GM19238 (cell line): ENCODE results near the gene VWA8.
"Not testable (repeated sequence)": the region's sequence is repeated elsewhere in the genome, so short reads cannot be mapped to it uniquely, and the experiment has no call there.

Source experiments
- DNase-seq: peaks from one replicate; pipeline ENCODE4 v3.0.0; 2011; ENCODE audit warnings: low spot score; ENCODE audit not compliant: insufficient read length

The VWA8 gene

GRCh38 chr13:41649659-41650058 is 311.2 kb downstream of the VWA8 start:
- no peak for DNase-seq

DNA sequence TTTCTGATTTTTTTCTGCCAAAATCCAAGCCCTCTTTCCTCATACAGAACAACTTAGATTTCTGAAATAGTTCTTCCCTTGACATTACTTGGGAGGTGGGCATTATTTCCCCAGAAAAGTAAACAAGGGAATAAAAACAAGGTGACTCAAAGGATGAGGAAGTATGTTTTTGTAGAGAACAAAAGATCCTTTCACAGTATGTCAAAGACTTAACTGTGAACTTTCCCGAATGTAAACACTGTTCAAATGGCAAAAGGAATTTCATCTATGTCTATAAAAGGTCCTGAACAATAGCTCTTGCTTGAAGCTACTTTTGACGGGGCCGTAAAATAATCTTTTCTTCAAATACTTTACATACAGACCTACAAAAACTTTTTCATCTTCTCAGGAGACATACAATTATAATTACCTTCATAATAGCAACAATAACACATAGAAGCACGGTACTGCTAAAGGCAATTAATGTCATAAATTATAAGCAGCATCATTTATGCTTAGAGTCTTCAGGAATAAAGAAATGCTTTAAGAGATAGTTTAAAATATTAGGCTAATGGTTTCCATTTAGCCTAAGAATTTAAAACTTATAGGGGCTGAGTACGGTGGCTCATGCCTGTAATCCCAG is 312.5 kb downstream of the VWA8 start:
- no peak for DNase-seq

DNA sequence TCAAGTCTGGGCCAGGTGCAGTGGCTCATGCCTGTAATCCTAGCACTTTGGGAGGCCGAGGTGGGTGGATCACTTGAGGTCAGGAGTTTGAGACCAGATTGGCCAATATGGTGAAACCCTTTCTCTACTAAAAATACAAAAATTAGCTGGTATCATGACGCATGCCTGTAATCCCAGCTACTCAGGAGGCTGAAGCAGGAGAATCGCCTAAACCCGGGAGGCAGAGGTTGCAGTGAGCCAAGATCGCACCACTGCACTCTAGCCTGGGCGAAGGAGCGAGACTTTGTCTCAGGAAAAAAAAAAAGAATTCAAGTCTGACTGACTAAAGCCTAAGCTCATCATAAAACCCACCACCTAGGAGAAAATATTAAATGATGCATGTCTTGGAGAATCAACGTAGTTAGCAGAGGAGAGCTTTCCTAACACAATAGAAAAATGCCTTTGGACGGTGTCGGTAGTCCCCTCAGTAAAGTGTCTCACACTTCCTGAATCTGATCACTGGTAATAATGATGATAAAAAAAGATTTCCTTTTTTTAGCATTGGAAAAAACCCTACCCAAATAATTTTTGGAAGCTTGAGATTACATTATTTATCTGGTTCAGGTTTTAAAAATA is 313.1 kb downstream of the VWA8 start:
- not testable (repeated sequence) for DNase-seq

GRCh38 chr13:41645331-41645730 is 315.6 kb downstream of the VWA8 start:
- no peak for DNase-seq

- no peak for DNase-seq
Measured at GRCh38 chr13:41644742-41645141, 316.2 kb downstream of the VWA8 start.

DNA sequence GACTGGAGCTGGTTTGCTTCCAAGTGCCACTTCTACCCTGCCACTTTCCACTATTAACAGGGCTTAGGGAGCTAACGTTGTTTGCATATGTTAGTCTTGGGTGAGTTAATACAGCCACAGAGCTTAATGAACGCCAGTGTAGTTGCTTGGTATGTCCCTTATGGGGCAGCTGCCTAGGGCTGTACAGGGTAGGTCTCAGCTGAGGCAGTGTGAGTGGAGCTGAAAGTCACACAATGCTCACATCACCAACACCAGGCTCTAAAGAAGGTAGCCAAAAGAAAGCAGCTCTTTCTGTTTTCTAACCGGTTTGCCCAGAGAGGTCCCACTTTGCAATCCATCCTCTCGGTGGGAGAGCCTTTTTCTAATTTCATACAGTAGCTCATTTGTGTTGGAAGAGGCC is 317.4 kb downstream of the VWA8 start:
- DNase-seq, result no peak

- DNase-seq, result no peak
Measured at GRCh38 chr13:41641961-41642360, 318.9 kb downstream of the VWA8 start.

DNA sequence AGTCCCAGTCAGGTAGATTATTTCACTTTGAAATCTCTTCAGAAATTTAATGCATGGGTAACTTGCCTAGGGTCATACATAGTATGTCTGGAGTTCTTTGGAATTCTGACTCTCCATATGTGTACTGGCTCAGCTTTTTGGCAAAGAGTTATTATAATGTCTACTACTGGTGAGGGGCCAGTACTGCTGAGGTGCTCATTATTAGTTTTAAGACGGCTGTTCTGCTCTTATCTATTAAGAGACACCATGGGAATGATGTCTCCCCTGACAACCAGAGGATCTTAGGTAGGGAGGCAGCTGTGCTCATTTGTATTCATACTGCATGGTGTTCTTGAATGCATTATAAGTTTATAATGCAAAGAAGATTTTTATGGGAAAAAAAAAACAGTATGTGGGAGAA is 319.5 kb downstream of the VWA8 start:
- DNase-seq, result no peak

DNA sequence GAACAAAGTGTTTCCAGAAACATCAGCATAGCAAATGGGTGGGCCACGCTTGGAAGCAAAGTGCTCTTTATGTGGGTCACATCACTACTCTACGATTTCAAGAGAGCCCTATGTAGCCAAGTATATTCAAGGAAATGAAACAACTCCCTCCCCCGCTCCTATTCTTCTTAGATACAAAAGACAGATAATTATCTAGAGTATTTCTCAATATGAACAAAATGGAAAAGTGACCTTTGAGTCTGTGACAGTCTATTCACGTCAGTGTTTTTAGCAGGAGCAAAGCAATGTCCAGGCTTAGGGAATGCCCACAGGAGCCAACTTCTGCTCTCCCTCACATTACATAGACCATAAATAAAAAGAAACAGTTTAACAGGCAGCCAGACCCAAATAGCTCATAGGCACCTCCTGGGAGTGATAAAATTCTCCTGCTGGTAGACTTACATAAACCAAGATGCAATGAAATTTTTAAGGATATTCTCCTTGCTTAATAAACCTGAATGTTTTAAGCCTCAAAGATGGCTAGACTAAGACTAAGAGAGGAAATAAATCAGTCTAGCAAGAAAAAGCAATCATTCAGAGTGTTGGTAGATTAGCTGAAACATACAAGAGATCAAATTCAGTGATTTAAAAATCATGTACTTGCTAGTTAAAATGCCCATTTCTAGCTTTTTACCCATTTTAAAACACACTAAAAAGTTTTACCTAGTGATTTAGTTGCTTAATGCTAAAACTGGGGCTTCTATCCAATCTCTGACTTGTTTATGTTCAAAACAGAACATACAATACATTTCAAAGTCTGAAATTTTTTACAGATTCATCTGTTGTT is 320.7 kb downstream of the VWA8 start:
- no peak for DNase-seq

DNA sequence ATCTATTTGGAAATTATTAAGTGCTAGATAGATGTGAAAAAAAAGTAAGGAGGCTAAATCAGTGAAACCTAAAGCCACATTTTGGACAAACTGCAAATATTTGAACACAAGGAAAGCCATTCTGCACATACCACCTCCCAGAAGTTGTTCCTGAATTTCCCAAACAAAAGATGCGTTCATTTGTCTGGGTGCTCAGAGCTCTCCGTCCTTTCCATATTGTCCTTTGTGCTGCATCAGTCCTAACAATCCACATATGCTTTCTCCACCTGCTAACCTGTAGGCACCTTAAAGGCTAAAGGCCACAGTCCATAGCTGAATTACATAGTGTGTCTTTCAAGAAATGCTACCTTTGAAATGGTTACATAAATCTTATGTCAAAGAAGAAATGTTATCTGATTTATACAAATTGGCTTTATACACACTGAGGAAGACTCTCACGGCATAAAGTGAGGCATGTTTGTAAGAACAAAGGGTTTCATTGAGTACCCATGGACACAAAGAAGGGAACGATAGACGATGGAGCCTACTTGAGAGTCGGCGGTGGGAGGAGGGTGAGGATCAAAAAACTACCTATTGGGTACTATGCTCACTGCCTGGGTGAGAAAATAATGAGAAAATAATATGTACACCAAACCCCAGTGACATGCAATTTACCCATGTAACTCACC is 321.5 kb downstream of the VWA8 start:
- DNase-seq, result no peak

DNA sequence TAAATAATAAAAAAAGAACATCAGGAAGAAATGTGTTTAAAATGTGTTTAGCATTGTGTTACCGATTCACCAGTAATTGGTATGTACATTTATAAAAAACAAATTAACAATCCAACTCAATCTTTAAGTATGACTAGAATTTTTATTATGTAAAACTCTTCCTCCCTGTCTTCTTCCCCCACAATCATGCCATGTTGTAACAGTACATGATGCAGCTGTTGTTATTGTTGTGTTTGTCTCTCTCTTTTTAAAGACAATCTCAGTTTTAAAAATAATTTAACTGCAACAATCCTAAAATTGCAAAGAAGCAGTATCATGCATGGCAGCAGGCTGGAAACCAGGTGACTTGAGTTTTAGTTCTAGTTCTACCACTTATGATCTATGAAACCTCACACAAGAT is 323.3 kb downstream of the VWA8 start:
- DNase-seq, result no peak

GRCh38 chr13:41637032-41637431 is 323.9 kb downstream of the VWA8 start:
- not testable (repeated sequence) for DNase-seq

GRCh38 chr13:41636590-41636989 is 324.3 kb downstream of the VWA8 start:
- DNase-seq, result not testable (repeated sequence)

DNA sequence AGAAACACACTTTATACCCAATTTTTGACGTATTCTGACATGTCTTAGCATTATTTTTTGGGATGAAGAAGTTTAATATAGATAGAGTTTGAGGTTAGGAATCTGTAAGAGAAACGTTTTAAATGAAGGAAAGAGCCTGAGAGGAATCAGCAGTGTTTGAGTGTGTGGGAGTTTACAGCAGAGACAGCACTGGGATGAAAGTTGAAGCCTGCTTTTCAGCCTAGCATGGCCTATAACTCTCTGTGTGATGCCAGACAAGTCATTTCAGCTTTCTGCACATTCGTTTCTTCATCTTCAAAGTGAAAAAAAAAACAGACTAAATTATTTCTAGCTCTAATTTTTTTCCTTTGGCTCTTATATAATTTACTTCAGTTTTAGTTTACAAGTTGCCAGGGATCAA is 326.5 kb downstream of the VWA8 start:
- no peak for DNase-seq

GRCh38 chr13:41633776-41634175 is 327.1 kb downstream of the VWA8 start:
- DNase-seq, result no peak

DNA sequence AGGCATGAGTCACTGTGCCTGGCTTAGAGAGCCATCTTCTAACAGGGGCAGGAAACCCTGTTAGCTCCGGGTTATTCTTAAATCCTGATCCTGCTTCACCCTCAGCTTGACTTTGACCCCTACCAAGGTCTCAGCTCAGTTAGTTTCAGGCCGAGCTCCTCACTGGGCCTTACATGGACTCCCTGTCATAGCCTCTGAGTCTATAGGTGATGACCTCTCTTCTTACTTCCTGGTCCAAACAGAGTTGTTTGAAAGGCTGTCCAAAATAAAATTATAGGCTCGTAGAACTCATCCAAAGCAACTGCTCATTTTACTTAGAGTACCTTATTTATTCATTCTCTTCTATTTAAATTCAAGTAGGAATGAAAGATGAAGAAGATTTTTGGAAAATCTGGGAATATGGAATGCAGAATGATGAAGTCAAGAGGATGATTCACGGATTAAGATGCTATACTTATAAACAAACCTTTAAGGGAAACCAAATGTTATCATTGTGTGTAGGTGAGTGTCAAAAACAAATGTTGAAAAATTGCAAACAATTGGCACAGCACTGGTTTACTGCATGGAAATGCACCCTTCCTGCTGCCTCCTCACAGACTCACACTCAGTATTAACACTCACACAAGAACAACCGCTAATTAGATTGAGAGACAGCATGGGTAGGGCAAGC is 329.5 kb downstream of the VWA8 start:
- DNase-seq, result no peak

GRCh38 chr13:41627425-41627824 is 333.5 kb downstream of the VWA8 start:
- DNase-seq, result no peak

- no peak for DNase-seq
Measured at GRCh38 chr13:41624041-41624440, 336.9 kb downstream of the VWA8 start.

GRCh38 chr13:41622432-41623429 is 338.2 kb downstream of the VWA8 start:
- no peak for DNase-seq

DNA sequence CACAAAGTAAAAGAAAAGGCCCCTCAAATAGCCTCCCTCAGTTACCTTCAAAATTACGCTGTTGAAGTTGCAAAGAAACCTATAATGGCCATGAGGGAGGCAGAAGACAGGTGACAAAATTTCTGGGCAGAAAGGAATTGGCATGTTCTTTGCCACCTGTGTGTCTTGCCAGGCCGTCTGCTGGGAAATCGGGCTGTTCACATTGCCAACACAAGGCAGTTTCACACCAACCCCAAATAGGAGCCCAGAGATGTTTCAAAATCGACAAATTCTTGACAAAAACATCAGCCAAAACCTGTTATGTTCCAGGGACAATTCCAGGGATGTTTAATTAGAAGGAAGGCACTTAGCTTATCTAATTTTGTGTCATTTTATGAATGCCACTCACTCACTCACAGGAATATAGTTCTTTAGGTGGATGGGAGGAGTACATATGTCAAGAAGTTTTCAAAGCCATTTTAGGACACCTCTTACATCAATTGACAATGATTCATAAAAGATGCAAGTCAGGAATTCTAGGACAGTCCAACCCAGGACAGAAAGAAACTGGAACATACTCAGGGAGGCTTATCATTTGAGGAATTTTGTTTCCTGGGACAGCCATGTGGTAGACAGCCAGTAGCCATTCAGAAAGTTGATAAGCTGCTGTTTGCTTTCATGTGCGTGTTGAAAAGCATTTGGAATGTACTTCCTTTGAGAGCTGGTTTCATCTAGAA is 339.0 kb downstream of the VWA8 start:
- no peak for DNase-seq
